ENCODE data around the gene SMG5.

Gene SMG5

GRCh38 chr1:156276966-156277381 lies 5.7 kb downstream of the SMG5 start:
- no peak for DNase-seq

GRCh38 chr1:156276532-156276931 lies 6.1 kb downstream of the SMG5 start:
- no peak for DNase-seq

GRCh38 chr1:156270314-156270713 lies 12.3 kb downstream of the SMG5 start:
- no peak for DNase-seq

GRCh38 chr1:156268336-156268735 lies 14.3 kb downstream of the SMG5 start:
- DNase-seq = no peak

- DNase-seq = no peak
Measured at GRCh38 chr1:156266051-156266450, 16.6 kb downstream of the SMG5 start.

GRCh38 chr1:156263288-156263655 lies 19.4 kb downstream of the SMG5 start:
- DNase-seq = no peak

GRCh38 chr1:156262461-156263287 lies 20.0 kb downstream of the SMG5 start:
- peak; percentile 85 for DNase-seq

GRCh38 chr1:156260896-156261295 lies 21.7 kb downstream of the SMG5 start:
- DNase-seq = no peak

- DNase-seq = no peak
Measured at GRCh38 chr1:156259805-156260204, 22.8 kb downstream of the SMG5 start.

GRCh38 chr1:156258859-156259258 lies 23.8 kb downstream of the SMG5 start:
- DNase-seq = no peak

GRCh38 chr1:156257711-156258110 lies 24.9 kb downstream of the SMG5 start:
- no peak for DNase-seq

- no peak for DNase-seq
Measured at GRCh38 chr1:156253634-156254033, 29.0 kb downstream of the SMG5 start.

- DNase-seq = no peak
Measured at GRCh38 chr1:156251527-156251926, 31.1 kb downstream of the SMG5 start.

GRCh38 chr1:156249593-156249992 lies 33.0 kb downstream of the SMG5 start:
- no peak for DNase-seq

- DNase-seq = no peak
Measured at GRCh38 chr1:156248323-156248683, 34.3 kb downstream of the SMG5 start.

GRCh38 chr1:156247460-156248322 lies 34.9 kb downstream of the SMG5 start, which contains the start of gene PAQR6:
Gene PAQR6, minus strand, starts transcription at chr1:156248056. Its CDS starts 1,325 bp downstream, at chr1:156246731.
- no peak for DNase-seq

GRCh38 chr1:156246781-156247459 lies 35.7 kb downstream of the SMG5 start:
- no peak for DNase-seq

- no peak for DNase-seq
Measured at GRCh38 chr1:156246241-156246780, 36.3 kb downstream of the SMG5 start.

- peak; percentile 25 for DNase-seq
Measured at GRCh38 chr1:156245451-156246232, 37.0 kb downstream of the SMG5 start.

- no peak for DNase-seq
Measured at GRCh38 chr1:156244712-156245111, 37.9 kb downstream of the SMG5 start.

- no peak for DNase-seq
Measured at GRCh38 chr1:156244126-156244525, 38.5 kb downstream of the SMG5 start.

- no peak for DNase-seq
Measured at GRCh38 chr1:156242738-156243137, 39.9 kb downstream of the SMG5 start.
